ENCODE data around the gene TTLL11.

GRCh38 chr9:121844098-121844497, 249.0 kb downstream of the TTLL11 start:
- TF ChIP-seq, protein P1, sequence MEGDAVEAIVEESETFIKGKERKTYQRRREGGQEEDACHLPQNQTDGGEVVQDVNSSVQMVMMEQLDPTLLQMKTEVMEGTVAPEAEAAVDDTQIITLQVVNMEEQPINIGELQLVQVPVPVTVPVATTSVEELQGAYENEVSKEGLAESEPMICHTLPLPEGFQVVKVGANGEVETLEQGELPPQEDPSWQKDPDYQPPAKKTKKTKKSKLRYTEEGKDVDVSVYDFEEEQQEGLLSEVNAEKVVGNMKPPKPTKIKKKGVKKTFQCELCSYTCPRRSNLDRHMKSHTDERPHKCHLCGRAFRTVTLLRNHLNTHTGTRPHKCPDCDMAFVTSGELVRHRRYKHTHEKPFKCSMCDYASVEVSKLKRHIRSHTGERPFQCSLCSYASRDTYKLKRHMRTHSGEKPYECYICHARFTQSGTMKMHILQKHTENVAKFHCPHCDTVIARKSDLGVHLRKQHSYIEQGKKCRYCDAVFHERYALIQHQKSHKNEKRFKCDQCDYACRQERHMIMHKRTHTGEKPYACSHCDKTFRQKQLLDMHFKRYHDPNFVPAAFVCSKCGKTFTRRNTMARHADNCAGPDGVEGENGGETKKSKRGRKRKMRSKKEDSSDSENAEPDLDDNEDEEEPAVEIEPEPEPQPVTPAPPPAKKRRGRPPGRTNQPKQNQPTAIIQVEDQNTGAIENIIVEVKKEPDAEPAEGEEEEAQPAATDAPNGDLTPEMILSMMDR (IDR thresholded peaks at IDR 0.05): no peak
- TF ChIP-seq POLR2AphosphoS5 (IDR thresholded peaks at IDR 0.05) (no peak), POLR2A (IDR thresholded peaks at IDR 0.05) (no peak)

All from suprapubic skin (tissue), 4 donors.